Fibroblast of the conjunctiva (primary cell): ENCODE data around the gene MGLL.

Experiments used
- DNase-seq: peaks from one replicate; pipeline ENCODE4 v3.0.0-alpha.2; 2010; ENCODE audit warnings: low read depth

Gene MGLL

DNA sequence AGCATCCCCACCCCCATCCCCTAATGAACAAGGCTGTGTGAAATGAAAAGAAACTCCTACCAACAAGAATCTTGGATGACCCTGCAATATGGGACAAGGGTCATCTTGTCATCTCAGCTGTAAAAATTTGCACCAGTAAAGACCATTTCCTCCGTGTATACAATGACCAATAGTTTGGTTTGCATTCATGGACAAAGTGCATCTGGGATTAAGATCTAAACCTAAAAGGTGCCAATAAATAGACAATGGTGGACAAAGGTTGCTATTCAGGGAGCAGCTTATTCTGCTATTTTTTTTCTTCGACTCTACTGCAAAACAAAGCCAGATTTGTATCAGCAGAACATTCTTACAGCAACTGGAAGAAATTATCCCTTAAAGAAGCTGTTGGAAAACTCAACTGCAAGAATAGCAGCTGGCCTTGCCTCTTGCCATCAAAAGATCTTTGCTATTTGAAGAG is 8.0 kb downstream of the MGLL start:
- DNase-seq = peak; percentile 30

DNA sequence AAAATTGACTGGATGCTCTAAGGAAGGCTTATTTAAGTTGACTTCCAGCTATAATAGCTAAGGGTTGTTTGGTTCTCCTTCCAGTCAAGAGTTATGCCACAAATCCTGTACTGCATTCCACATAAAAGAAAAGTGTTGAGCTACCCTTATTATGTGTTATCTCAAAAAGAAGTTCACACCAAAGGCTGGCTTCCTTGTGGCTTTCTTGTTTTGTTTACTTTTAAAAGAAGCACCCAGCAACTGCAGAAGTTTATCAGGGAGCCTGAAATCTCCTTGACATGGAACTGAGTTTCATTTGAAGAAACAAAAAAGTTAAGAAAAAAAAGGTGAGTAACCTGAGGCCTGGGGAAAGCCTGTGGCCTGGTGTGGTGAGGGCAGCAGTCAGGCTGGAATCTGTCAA is 10.2 kb downstream of the MGLL start:
- no peak for DNase-seq

DNA sequence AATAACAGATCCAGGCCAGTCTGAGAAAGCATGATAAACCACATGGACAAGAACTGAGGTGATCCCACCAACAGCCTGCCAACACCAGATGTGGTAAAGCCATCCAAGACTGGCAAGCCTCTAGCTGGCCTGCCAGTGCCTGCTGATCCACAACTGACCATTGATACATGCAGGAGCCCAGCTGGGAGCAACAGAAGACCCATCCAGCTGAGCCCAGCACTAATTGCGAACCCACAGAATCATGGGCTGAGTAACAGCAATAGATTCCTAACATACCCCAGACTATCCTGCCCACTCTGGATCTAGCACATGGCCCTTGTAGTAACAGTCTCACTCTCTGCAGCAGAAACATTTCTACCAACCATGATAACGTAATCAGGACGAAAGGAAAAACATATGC is 10.6 kb downstream of the MGLL start:
- DNase-seq = no peak

DNA sequence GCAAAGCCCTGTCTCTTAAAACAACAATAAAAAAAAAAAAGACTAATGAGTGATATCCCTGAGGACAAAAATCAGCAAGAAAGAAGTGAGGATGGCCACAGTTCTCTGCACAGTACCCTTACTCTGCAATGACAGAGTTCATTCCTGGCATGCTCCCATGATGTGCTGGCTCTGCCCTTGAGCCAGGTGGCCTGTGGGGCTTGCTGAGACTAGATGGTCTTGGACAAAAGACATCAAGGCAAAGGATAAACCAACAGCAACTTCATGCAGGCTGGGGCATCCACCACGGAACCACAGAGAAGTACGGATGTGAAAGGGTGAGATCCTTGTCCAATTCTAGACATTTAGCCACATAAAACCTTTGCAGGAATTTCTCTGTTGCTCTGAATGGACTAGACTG is 12.7 kb downstream of the MGLL start:
- no peak for DNase-seq

DNA sequence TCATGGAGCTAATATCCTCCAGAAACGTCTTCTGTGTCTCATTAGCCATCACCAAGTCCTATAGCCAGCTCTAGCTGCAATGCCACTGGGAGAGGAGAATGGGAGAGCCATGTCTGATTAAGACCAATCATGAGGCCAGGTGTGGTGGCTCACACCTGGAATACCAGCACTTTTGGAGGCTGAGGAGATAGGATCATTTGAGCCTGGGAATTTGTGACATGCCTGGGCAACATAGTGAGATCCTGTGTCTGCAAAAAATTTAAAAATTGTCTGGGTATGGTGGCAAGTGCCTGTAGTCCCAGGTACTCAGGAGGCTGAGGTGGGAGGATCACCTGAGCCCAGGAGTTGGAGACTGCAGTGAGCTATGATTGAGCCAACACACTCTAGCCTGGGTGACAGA is 13.1 kb downstream of the MGLL start:
- no peak for DNase-seq

DNA sequence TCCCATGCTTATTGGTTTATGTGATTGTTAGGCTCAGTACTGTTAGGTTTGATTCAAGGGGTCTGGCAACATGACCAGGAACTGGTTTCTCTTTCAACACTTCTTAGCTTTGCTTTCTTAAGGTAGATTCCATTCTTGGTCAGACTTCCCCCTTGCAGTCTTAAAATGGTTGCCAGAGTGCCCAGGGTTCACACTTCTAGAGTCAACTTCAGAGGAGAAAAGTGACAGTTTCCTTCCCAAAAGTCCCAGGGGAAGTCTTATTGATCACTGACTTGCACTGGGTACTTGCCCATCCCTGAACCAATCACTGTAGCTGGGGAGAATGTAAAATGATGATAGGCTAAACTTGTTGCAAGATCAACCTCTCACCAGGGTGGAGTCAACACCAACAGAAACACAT is 14.1 kb downstream of the MGLL start:
- DNase-seq = no peak

DNA sequence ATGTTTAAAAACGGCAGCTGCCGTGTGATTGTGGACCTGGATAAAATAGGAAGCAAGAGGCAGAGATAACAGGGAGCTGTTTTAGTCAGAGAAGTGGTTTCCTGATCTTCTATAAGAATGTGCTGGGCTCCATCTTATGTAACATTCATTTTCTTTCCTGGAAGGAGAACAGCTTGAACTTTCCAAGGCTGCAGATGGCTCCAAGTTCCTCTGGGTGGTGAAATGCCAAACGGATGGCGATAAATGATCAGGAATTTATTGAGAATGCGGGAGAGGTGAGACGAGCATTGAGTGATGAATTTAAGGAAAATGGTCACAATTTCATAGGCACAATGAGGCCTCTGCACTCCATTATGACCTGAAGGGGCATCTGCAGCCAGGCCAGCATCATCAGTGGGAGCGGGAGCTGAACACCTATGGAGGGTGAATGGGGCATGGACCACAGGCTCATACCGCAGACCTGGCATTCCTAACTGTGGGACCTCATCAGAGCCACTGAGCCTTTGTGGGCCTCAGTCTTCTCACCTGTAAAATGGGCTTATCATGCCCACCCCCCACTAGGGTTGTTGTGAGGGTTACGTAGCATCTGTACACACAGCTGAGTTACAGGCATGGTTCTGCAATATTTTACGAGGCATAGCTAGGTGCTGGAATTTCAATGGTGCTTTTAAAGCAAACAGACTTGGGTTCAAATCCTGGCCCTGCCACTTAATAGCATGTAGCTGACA is 17.1 kb downstream of the MGLL start:
- DNase-seq = no peak

DNA sequence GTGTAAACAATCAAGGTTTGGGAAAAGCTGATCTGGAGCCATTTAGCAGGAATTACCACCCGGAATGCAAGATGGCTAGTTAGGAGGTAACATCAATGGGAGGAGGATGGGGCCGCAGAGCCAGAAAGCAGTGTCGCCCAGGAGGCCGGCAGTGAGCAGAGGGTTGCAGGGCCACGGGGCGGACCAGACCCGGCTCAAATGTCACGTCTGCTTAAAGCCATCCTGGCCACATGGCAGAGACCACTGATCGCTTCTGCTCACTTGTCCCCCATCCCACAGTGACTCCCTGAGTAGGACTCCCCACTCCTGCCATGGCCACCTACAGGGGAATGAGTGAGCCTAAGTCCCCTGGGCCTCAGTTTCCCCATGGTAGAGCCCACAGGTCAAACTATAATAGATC is 18.2 kb downstream of the MGLL start:
- no peak for DNase-seq

DNA sequence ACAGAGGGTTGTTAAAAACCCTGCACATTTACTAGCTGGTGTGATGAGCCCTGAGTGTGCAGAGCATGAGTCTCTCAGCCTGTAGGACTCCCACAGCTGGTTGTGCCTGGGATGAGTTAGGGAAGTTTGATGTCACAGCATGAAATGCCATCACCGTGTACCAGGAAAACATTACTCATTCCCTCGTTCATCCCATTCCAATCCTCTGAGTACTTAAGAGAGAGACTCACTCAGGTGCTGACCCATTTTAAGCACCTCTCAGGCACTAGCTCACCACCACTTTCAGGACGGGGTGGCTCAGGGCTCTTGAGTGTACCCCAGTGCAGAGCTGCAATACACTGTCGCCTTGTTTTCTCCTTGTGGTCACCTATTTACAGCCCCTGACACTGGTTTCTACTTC is 18.7 kb downstream of the MGLL start:
- DNase-seq = peak; percentile 75

DNA sequence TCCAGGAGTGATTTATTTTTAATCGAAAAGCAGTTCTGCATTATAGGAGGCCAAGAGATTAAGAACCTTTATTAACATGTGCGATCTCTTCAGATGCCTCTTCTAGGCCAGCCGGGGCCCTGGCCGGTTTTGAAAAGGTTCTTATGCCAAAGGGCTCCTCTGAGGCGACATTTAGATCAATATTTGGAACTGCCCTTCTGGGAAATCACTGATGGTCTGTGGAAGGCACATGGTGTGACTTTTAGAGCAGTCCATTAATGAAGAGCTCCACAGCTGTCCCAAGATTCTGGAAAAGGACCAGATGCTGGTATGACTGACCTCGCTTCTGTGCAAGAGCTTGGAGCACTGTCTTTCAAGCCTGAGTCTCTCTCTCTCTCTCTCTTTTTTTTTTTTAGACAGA is 19.7 kb downstream of the MGLL start:
- no peak for DNase-seq

DNA sequence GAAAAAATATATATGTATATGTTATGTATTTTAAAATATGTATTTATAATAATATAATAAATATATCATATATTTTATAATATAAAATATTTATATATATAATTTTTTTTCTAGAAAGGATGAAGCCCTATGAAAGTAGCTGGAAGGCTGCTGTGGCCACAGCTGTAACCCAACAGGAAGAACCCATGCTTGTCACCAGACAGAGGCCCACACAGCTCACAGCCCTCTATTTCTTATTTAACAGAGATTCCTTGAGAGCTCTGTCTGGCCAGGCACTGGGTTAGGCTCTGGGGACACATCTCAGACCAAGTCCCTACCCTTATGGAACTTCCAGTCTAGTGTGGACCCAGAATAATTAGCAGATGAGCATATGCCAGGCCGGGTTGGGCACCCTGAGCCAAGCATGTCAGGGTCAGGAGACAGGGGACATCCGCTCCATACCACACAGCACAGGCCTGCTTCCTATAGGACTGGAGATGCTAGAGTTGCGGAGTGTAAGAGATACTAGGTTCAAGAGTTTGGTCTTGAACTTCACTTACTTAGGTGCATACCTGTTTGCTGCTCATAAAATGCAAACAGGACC is 20.5 kb downstream of the MGLL start:
- no peak for DNase-seq

DNA sequence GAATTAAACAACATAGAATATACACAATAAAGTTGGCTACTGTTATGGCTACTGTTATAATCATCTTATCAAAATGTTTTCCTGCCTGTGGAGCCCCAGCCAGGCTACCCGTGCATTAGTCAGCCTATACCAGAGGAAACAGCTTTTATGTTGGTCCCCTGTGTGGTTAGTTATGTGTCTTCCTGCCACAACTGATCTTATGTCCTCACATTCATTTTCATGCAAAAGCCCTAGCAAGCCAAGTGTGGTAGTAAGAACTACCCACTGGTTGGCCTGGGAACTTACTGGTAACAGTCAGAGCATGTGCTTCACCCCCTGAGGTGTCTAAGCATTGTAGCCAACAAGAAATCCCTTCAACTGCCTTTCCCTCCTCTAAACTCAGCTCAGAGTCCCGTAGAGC is 21.8 kb downstream of the MGLL start:
- no peak for DNase-seq

DNA sequence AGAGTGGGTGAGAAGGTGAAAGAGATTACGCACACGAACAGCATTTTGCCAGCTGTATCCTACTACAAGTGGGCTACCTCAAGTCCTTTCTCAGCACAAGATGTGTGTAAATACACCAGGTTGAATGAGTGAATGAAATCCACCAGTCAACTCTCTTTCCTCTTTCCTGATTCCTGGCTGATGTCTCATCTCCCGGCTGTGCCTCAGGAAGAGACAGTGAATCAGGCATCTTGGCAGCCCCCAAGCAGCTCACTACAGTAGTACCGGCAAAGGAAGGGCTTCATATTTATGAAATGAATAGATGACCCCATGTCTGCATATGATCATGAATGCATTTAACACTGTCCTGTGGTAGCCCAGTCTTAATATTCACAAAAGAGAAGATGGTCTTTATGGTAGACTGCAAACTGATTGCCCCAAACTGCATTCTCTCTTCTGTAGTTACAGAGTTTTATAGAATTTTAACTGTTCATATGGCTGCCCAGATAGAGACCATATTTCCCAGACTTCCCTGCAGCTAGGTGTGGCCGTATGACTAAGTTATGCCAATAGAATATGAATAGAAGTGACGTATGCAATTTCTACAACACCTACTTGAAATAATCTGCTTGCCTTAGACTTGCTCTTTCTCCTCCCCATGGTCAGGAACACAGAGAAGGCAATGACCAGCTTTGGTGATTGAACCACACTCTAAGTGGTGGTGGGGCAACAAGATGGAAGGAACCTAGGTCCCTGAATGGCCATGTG is 22.7 kb downstream of the MGLL start:
- peak; percentile 51 for DNase-seq

DNA sequence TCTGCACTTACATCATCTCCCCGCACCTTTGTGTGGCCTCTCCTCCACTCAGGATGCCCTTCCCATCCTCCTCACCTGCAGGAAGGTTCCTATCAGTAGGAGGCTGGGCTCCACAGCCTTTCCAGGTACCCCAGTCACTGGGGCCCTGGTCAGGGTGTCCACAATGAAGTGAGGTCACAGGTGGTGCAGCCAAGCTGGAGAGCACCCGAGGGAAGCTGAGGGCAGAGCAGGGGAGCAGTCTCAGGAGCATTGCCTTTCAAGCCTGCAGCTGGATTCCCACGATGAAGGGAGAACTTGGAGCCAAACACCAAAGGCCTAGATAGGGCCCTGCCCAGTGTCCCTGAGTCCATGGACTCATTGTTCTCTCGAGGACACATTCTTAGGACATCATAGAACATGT is 23.6 kb downstream of the MGLL start:
- DNase-seq = no peak

DNA sequence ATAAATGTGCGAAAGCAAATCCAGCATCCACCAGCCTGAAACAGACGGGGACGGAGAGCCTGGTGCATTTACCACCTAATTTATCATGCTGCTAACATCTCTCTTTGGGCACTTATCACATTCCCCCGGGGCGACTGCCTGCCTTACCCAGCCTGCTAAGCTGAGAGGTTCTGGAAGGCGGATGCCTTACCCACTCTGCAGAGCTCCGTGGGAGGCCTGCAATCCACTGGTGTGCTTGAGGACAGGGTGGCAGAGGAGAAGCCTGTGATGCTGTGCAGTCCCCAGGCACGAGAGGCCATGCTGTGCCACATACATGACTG is 25.5 kb downstream of the MGLL start:
- no peak for DNase-seq

DNA sequence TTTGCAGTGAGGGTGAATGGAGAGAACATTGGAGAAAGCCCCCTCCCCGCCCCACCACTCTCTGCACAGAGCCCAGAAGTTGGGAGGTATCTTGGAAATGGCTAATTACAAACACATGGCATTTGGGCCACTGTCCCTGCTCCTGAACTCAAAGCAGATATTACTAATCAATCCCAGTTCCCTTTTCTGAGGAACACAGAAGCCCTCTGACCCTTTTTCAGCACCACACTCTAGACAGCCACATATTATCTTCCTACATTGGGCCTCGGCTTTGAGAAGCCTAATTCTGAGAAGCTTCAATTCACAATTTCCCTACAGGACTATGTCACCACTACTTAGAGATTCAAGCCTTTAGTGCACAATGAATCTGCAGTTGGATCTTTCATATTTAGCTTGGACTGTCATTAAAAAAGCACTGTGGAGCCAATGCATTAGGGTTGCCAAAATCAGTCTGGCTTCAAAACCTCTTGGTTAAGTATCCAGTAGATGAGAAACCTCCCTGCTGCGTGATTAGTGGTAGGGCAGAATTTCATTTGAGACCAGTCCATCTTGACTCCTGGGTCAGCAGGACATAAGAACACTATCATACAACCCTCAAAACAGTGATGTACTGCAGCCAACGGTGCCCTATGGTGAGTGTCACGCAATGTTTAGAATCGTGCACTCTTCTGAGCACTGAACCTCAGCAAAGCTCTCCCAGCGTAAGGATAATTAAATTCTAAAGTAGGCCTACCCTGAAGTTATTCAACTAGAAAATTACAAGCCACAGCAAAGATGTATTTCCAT is 26.1 kb downstream of the MGLL start:
- DNase-seq = no peak

DNA sequence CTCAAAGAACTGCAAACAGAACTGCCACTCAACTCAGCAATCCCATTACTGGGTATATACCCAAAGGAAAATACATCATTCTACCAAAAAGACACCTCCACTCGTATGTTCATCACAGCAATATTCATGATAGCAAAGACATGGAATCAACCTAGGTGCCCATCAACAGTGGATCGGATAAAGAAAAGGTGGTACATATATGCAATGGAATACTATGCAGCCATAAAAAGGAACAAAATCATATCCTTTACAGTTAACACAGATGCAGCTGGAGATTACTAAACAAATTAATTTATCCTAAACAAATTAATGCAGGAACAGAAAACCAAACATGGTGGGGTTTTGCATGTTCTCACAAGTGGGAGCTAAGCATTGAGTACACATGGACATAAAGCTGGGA is 27.3 kb downstream of the MGLL start:
- no peak for DNase-seq

DNA sequence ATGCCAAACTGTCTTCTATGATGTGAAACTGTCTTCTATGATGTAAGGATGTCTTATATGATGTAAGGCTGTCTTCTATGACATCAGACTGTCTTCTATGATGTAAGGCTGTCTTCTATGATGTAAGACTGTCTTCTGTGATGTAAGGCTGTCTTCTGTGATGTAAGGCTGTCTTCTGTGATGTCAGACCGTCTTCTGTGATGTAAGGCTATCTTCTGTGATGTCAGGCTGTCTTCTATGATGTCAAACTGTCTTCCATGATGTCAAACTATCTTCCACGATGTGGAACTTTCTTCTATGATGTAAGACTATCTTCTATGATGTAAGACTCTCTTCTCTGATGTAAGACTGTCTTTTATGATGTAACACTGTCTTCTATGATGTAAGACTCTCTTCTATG is 27.9 kb downstream of the MGLL start:
- no peak for DNase-seq

DNA sequence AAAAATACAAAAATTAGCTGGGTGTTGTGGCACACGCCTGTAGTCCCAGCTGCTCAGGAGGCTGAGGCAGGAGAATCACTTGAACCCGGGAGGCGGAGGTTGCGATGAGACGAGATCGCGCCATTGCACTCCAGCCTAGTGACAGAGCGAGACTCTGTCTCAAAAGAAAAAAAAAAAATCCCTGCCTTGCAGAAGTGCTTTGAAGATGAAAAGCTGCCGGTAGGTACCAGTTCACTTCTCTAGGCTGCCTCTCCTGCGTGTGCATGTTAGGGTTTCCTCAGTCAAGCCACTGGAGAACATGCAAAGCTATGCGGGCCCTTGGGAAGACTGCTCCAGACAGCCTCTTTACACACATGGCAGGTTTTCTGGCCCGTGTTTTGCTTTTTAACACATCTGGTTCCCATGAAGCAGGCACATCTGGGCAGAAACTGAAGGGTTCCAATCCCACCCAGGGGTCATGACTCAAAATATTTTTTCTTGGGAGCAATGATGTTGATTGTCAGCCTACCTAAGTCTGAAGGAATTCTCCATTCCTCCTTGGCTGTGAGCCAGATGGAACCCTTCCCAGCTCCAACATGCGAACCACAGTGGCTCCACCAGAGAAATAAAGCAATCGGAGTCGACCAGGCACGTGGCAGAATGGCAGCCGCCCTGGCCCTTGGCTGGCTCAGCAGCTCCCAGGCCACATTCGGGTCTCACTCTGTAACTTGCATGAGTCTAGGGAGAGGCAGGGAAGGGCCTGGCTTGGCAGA is 29.6 kb downstream of the MGLL start:
- peak; percentile 98 for DNase-seq

DNA sequence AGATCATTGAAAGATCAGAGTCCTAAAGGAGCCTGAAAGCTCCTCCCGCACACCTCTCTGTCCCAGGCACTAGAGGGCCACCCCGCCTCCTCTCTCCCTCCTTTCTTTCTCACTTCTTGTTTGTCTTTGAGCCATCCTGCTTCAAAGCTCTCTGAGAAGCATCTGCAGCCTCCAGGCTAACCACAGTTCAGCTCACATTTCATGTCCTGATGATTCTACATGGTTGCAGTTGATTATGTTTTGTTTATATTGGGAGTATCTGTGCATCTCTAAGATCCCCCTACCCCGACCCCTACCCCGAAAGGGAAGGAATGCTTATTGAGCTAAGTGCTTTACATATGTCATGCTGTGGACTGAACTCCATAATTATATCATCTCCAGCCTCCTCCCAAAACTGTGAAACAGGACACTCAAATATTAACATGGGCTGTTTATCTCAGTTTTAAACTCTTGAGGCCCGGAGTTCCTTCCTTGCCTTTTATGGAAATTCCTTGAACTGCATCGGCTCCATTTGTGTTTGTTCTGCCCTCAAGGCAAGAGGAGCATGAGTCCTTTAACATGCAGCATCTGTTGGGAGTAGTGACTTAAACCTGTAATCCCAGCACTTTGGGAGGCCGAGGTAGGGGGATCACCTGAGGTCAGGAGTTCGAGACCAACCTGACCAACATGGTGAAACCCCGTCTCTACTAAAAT is 30.9 kb downstream of the MGLL start:
- DNase-seq = peak; percentile 77

DNA sequence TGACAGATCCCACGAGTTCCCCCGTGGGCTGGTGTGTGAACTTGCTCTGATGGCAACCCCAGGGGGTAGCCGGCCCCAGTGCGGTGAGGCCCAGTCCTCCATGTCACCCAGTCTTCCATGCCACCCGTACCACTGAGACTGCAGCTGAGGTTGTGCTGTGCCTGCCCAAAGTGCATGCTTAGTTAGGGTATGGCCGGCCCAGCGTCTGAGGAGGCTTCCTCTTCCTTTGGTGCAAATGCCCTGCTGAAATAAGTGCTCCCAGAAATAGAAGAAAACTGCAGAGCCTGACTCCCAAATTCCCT is 31.5 kb downstream of the MGLL start:
- no peak for DNase-seq
